NOMO-1 (cell line): Measurements from ENCODE around the gene CDC42BPA.

Source experiments
- DNase-seq, 2 experiments: peaks; one replicate each; lab custom pipeline; 2025; ENCODE audit not compliant: unreplicated experiment in 2 of 2; lab: John Stamatoyannopoulos, UW

CDC42BPA gene

DNA sequence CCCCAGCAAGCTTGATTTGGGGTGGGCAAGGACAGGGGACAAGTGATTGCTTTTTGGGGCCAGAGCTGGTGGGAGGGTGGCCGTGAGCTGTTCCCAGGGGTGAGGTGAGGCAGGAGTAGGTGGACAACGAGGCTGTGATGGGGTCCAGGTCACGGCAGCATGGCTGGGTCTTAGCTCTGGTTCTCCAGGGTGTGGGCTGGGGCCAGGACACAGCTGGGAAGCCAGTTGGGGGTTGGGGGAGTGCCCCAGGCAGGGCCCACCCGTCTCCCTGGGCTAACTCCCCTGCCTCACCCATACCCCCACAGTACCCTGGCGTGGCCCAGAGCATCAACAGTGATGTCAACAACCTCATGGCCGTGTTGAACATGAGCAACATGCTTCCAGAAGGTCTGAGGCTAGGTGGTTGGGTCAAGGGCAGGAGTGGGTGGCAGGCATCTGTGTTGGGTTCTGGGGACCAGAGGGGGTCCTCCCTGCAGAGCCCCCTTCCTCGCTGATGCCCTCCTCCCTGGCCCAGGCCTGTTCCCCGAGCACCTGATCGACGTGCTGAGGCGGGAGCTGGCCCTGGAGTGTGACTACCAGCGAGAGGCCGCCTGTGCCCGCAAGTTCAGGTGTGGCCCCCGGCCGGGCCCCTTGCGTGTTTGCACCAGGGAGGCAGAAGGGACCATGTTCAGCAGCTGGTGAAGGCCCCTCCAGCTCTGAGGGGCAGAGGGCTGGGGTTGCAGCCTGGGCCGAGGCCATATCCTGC is 334.9 kb downstream of the CDC42BPA start:
- no peak for DNase-seq

DNA sequence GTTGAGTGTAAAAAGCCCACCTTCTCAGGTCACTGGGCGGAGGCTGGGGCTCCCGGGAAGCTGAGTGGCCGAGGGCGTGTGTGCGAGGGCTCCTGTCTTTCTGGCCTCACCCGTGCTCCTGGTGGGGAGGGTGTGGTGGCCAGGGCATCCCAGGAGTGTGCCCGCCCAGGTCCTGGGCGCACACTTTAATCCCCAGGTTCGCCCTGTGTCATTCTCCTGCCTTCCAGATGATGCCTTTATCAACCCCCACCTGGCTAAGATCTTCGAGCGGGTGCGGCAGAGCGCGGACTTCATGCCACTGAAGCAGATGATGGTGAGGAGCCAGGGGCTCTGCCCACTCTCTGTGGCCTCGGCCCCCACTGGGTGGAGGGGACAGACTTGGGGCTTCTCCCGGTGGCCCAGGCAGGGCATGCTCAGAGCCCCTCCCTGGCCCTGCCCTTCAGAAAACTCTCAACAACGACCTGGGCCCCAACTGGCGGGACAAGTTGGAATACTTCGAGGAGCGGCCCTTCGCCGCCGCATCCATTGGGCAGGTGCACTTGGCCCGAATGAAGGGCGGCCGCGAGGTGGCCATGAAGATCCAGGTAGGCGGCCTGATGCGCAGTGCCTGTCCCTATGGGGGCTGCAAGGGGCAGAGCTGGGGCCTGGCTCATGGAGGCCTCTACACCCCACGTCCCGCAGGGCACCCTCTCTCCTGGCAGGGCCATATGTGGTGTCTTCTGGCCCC is 335.7 kb downstream of the CDC42BPA start:
- DNase-seq: no peak

DNA sequence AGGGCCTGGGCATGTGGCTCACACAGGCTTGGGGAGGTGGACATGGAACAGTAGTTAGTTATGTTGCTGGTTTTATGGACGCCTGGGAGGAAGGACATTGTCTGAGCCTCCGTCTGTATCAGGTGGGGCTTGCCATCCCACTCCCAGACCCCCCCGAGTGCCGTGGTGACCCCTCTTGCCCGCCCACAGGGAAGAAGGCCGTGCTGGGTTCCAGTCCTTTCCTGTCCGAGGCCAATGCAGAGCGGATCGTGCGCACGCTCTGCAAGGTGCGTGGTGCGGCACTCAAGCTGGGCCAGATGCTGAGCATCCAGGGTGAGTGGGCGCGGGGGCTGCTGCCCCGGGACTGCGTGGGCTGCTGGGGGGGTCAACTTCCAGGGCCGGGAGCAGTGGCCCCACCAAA is 336.5 kb downstream of the CDC42BPA start:
- DNase-seq: no peak

DNA sequence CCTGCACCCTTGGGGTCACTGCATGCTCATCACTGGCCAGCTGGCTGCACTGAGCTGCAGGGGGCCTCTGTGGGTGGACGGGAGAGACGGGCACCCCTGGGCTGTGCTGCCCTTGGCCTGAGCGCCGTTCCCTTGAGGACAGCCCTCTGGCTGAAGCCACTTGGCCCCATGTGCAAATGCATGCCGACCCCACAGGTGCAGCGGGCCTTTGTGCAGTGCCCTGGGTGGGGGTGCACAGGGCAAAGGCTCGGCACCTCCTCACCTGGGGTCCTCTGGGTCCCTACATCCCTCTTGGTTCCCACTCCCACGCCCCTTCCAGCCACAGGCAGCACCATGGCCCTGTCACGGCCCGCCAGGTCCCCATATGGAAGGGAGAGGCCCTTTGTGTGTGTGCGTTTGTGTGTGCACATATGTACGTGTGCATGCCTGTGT is 336.9 kb downstream of the CDC42BPA start:
- no peak for DNase-seq

DNA sequence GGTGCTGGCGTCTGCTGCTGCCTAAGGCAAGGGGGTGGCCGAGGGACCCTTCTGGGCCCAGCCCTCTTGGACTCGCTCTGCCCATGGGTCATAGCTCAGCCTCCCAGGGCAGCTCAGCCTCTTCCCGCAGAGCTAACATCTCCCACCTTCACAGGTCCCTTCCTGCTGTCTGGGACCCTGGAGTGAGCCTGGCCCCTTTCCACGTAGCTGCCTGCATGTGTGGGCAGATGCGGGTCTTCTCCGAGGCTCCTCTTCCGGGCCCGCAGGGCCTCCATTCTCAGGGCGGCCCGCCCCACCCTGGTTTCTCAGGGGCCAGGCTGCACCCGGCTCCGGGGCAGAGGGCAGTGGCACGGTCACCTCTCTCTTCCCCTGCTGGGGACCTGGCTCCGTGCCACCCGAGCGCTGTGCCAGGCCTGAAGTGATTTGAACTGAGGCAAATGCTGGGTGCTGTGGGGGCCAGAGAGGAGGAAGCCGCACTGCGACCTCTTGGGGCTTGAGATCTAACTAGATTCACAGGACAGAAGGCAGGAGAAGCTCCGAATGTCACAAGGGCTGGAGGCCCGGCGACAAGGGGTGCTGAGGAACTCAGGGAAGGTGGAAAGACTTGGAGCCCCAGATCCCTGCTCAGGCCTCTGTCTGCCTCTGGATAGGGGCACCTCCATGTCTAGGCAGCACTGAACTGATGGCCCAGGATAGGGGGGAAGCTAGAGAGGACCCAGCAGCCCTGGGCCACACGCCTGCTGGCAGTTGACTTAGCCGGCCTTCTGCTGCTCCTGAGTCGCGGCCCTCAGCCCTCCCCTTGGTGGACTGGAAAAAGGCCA is 337.5 kb downstream of the CDC42BPA start:
- no peak for DNase-seq

DNA sequence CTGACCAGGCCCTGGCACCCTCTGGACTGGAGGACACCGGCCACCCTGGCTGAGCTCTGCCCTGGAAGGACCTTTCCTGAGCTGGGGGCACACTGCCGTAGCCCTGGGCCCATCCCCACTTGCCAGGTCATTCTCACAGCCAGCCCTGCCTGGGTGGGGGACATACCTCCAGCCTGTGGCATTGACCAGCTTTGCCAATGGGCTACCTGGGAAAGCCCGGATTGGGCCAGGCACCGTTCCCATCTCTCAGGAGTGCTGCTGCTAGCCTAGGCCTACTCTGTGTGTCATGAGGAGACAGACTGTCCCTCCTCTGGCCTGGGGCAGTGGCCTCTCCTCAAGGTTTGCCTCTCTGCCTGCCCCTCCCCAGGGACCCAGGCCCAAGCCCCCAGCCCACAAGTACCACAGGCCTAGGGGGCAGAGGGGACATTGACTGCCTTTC is 338.2 kb downstream of the CDC42BPA start:
- DNase-seq: no peak

DNA sequence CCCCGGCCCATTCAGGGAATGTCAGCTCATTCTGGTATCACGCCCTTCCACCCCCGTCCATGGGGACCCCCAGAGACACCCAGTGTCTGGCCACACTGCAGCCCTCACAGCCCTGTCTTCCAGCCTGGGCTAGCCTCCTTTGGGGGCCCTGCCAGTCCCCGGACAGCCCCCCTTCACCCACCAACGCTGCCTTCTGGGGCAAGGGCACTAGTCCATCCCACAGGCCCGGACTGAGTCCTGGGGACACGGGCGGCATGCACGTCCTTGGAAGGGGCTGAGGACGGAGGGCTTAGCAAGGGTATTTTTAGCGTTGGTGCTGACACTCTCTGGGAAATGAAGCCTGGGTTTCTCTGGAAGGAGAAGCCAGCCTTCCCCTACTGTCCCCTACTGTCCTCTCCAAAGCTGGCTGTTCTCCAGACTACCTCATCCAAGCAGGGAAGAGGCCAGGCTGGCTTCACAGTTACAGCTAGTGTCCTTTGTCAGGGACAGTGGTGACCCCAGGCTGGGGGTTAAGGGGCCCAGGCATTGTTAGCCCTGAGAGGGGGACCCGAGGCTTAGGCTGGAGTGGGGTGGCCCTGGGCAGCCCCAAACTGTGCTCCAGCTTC is 338.7 kb downstream of the CDC42BPA start:
- no peak for DNase-seq

DNA sequence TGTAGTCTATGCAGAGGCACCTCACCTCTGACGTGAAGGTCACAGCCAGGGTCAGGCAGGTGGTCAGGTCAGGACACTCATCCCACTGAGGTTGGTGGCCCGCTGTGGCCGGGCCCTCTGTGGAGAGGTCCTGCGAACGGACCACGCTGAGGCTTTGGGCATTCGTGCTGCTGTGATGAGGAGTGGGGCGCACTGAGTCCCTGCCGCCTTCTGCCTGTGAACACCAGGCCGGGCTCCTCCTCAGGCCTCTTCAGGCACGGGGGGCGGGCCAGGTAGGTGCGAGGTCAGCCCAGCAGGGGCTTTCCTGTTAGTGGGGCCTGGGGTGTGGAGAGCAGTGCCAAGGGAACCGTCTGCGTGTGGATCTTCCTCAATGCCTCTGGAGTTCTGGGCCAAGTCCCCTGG is 339.2 kb downstream of the CDC42BPA start:
- no peak for DNase-seq

DNA sequence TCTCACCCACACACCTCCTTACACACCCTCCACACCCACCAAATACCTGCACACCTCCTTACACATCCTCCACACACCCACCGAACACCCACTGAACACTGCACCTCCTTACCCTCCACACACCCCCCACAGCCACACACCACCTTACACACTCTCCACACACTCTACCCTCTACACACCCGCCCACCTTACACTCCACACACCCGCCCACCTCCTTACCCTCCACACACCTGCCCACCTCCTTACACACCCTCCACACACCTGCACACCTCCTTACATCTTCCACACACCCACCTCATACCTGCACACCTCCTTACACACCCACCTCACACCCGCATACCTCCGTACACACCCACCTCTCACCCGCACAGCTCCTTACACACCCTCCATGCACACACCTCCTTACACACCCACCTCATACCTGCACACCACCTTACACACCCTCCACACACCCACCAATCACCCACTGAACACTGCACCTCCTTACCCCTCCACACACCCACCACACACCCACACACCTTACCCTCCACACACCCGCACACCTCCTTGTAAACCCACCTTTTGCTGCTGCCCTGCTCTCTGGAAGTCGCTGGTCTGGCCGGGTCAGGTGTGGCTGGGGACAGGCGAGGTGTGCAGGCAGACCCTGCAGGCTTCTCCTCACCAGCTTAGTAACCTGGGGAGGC is 339.7 kb downstream of the CDC42BPA start:
- DNase-seq: no peak

DNA sequence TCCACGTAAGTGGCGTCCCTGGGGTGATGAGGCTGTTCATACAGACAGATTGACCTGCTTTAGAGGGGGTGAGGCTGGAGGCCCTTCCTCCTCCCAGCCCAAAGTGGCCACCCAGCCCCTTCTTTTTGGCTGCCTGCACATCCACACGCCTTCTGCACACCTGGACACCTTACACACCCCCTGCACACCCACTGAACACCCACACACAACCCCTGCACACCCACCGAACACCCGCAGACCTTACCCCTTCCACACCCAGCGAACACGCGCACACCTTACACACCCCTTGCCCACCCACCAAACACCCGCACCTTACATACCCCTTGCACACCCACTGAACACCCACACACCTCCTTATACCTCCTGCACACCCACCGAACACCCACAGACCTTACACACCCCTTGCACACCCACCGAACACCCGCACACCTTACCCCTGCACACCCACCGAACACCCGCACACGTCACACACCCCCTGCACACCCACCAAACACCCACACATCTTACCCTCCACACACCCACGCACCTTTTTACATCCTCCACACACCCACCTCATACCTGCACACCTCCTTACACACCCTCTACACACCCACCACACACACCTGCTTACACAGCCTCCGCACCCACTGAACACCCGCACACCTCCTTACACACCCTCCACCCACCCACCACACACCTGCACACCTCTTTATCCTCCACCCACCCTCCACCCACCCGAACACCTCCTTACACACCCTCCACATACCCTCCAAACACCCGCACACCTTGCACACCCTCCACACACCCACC is 340.5 kb downstream of the CDC42BPA start:
- no peak for DNase-seq

DNA sequence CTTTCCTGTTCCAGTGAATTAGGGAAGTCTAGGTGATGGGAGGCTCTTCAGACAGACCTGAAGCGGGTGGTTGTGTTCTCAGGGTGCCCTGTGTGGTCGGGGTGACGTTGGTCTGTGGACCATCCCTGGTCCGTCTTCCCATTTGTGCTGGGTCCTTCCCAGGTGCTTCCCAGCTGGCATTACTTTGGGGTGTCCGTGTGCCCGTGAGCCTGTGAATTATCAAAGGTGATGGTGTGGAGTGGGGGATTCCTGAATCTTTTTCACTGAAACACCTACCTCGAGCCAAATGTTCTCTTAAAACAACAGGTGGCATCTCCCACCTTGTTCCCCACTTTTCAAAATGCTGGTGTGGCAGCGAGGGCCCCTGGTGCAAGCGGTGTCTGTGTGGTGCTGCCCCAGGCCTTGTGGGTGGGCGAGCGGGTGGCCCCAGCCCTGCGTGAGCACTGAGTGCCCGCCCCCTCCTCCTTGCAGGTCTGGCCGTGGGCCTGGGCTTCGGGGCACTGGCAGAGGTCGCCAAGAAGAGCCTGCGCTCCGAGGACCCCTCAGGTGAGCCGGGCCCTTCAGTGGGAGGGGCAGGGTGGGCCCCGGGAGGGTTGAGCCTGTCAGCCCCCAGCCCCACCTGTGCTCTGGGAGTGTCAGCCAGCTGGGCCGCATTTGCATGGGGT is 341.2 kb downstream of the CDC42BPA start:
- DNase-seq: no peak

DNA sequence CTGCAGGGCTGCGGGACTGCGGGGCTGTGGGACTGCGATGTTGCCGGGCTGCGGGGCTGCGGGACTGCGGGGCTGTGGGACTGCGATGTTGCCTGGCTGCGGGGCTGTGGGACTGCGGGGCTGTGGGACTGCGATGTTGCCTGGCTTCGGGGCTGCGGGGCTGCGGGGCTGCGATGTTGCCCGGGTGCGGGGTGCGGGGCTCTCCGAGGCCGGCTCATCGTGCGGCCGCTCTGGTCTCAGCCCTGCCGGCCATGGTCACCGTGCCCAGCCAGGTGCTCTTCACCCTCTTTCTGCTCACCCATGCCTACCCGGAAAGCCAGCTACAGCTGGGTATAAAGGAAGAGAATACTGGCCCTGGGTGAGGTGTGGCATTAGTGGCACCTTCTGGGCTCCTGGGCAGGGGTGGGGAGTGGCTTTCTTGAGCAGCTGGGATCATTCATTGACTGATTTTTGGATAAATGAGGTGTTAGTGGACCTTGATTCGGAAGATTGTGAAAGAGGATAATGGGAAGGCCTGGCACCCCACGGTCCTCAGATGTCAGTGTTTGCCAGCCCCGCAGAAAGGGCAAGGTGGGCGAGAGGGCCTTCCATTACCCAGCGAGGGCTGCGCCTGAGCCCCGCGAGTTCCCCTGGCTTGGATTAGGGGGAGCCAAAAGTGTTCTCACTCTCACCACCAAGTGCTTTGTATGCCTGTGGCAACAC is 341.9 kb downstream of the CDC42BPA start:
- no peak for DNase-seq

DNA sequence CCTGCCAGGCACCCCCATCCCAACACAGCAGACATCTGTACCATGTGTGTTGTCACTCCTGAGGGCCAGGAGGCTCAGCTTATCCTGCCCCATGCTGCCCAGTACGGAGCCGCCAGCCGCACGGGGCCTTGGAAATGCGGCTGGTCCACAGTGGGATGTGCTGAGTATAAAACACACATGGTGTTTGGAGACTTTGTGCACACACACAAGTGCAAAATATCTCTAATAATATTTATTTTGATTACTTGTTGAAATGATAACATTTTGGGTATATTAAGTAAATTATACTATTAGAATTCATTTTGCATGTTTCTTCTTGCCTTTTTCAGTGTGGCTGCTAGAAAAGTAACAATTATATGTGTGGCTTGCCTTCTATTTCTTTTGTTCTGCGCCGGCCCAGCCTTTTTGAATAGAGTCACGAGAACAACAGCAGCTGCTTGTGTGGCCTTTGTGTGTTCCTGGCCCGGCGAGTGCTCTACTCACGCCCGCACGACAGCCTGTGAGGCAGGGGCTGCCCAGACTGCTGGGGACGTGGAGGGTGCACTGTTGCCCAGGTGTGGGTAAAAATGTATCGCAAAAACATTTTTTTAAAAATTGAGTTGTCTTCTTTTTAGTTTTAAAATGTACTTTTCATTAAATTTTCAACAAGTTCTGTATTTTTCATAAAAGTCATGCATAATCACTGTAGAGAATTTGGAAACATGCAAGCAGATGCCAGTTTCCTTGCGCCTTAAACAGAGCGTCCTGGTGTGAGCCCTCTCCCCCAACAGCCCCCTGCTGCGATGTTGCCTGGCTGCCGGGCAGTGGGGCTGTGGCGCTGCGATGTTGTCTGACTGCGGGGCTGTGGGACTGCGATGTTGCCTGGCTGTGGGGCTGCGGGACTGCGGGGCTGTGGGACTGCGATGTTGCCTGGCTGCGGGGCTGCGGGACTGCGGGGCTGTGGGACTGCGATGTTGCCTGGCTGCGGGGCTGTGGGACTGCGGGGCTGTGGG is 342.7 kb downstream of the CDC42BPA start:
- DNase-seq: no peak

DNA sequence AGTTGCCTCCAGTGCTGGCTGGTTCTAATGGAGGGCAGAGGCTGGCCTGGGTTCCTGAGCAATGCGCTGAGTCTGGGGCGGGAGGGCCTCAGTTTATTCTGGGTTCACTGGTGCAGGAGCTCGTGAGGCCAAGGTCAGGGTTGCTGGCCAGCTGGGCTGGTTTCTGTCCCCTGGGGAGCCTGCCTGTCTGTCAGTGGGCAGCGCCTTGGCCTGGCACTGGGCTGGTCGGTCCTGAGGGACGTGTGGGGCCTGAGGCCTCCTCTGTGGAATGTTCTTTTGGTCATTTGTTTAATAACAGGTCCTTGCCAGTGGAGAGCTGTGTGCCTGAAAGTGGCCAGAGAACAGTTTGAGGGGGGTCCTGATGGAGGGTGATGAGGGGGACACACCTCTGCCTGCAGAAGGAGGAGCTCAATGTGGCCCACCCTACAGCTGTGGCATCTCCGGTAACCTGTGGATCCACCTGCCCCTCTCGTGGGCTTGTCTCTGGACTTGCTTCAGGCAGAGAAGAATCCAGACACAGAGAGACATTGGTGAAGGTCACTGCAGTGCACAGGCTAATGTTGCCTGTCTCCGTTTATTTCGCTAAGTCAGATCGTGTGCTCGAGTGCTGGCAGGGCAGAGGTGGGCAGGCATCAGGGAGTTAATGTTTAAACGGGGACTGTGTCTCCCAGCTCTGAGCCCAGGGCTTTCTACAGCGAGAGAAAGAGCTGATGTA is 343.6 kb downstream of the CDC42BPA start:
- no peak for DNase-seq

DNA sequence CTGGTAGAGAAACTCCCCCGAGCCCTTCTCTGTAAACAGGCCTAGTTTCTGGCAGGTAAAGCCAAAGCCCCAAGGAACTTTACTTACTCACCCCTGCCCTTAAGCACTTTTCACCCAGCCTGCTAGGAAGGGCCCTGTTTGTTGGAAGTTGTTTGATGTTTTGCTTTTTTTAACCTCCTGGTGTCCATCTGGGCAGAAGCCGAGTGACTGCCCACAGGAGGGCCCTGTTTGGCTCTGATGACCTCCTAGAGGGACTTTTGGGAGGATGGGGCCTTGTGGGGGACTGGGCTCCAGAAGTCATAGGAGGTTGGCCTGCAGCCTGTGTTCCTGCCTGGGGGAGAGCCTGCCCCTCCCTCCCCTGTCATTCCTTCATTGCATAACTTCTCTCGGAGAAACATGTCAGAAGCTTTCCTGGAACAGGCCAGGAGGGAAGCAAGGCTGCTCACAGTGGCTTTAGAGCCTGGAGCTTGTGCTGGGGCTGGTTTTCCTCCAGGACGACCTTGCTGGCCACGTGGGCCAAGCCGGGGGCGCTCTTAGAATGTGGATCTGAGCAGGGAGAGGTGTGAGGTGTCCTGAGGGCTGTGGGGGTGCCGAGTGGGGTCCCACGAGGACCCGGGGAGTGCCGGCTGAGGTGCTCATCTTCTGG is 344.3 kb downstream of the CDC42BPA start:
- DNase-seq: no peak

DNA sequence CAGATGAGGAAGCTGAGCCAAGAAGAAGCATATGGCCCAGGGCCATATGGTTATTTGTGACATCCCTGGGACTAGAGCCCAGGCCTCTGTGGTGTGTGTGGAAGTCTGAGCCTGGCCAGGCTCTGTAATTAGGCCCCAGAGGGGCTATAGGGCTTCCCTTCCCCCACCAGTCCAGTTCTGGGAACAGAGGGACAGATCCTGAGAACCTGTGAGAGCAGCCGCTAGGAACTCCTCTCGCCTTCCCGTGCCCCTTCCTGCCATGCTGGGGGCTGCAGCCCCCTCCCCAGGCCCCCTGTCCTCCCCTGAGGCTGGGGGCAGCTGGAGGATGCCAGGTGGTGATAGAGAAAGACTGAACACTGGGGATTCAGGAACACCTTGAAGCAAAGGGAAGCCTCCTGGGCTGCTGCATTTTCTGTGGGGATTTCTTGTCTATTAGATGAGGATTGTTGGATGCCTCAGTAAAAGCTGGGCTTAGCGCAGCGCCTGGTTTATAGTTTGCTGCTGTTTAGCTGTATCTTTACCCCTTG is 344.9 kb downstream of the CDC42BPA start:
- DNase-seq: no peak
